ENCODE data around the gene IRS2. TPM values are rescaled to one million over a fixed set of nuclear protein-coding genes. Genes with fewer than 3 reads are reported as not detected.
"Not testable (repeated sequence)": the region's sequence is repeated elsewhere in the genome, so short reads cannot be mapped to it uniquely, and the experiment has no call there.

The IRS2 gene
- total and polyA plus RNA-seq, 7 donors = 9.3 to 40.8 (median 18.2) TPM

- Histone ChIP-seq H3K4me1 (no peaks in the 10 kb centered on the region), H3K4me3 (no peak overlapping the region), H3K9me3 (no peaks in the 10 kb centered on the region), H3K36me3 (ENCODE audit: insufficient read depth in 1 of 2, low read depth in 1 of 2) (no peaks in the 10 kb centered on the region), H3K27me3 (ENCODE audit: insufficient read depth in 3 of 3, low read length in 2 of 3) (no peaks in the 10 kb centered on the region), H3K27ac (no peak overlapping the region)
- no peak for DNase-seq
- WGBS, 3 donors = 88 to 90% (median 88%) methylated on average over 5 of the region's 5 CpGs
- no peak for ATAC-seq
- intact Hi-C loops (cut with DNase I) = no loop called here
- TF ChIP-seq CTCF (IDR thresholded peaks at IDR 0.05) = no peak
These were observed 46.7 kb upstream of the IRS2 start for GRCh38 chr13:109833071-109833470.

DNA sequence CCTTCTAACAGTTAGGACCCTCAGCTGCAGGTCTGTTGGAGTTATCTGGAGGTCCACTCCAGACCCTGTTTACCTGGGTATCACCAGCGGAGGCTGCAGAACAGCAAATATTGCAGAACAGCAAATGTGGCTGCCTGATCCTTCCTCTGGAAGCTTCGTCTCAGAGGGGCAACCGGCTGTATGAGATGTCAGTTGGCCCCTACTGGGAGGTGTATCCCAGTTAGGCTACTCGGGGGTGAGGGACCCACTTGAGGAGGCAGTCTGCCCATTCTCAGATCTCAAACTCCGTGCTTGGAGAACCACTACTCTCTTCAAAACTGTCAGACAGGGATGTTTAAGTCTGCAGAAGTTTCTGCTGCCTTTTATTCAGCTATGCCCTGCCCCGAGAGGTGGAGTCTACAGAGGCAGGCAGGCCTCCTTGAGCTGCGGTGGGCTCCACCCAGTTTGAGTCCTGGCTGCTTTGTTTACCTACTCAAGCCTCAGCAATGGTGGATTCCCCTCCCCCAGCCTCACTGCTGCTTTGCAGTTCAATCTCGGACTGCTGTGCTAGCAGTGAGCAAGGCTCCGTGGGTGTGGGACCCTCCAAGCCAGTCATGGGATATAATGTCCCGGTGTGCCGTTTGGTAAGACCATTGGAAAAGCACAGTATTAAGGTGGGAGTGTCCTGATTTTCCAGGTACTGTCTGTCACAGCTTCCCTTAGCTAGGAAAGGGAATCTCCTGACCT is 42.4 kb upstream of the IRS2 start:
- H3K27ac ChIP-seq; H3K9me3 ChIP-seq; ATAC-seq; H3K36me3 ChIP-seq (ENCODE audit: insufficient read depth in 1 of 2, low read depth in 1 of 2); H3K4me3 ChIP-seq; DNase-seq; H3K4me1 ChIP-seq; intact Hi-C loops (cut with DNase I); H3K27me3 ChIP-seq (ENCODE audit: insufficient read depth in 3 of 3, low read length in 2 of 3): not testable (repeated sequence)
- WGBS, 3 donors = 86 to 90% (median 86%) methylated on average over 11 of the region's 11 CpGs

- H3K4me1 ChIP-seq; ATAC-seq; H3K4me3 ChIP-seq; DNase-seq; H3K36me3 ChIP-seq (ENCODE audit: insufficient read depth in 1 of 2, low read depth in 1 of 2); H3K27ac ChIP-seq; H3K27me3 ChIP-seq (ENCODE audit: insufficient read depth in 3 of 3, low read length in 2 of 3); intact Hi-C loops (cut with DNase I); H3K9me3 ChIP-seq: not testable (repeated sequence)
- 90 to 93% (median 92%) methylated on average over 6 of the region's 6 CpGs for WGBS, 3 donors
These were observed 36.8 kb upstream of the IRS2 start for GRCh38 chr13:109823201-109823600.

GRCh38 chr13:109821103-109821502 is 34.7 kb upstream of the IRS2 start:
- intact Hi-C loops (cut with DNase I) = no loop called here
- 13 to 23% (median 22%) methylated on average over 3 of the region's 3 CpGs for WGBS, 3 donors

DNA sequence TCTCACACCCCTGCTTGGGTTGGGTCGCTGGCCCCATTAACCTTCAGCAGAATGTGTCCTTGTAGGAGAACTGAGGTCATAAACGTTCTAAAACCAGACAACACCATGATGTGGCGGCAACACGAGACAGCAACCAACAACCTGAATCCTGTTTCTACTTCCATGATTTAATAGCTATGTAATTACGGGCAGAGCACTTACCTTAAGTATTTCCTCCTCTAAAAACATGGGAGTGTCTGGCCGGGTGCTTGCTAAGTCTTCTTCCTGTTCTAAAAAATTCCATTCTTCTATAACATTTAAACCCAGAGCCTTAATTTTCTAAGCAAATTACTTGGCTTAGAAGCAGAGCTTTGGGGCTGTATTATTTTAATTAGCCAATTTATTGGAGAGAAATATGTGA is 33.5 kb upstream of the IRS2 start:
- Histone ChIP-seq H3K4me1 (no peaks in the 10 kb centered on the region), H3K27ac (no peak overlapping the region), H3K4me3 (no peak overlapping the region), H3K27me3 (ENCODE audit: insufficient read depth in 3 of 3, low read length in 2 of 3) (peaks cover 0 to 15% (median 0%) of the 10 kb centered on the region in 3 donors), H3K36me3 (ENCODE audit: insufficient read depth in 1 of 2, low read depth in 1 of 2) (no peaks in the 10 kb centered on the region), H3K9me3 (no peaks in the 10 kb centered on the region)
- no peak for TF ChIP-seq CTCF (IDR thresholded peaks at IDR 0.05)
- intact Hi-C loops (cut with DNase I) = no loop called here
- 58 to 63% (median 62%) methylated on average over 6 of the region's 6 CpGs for WGBS, 3 donors
- DNase-seq (no peak), ATAC-seq (no peak)

More at GRCh38 chr13:109821103-109821502, 34.7 kb upstream of the IRS2 start:
- ATAC-seq (no peak), DNase-seq (no peak)
- no peak for TF ChIP-seq CTCF (IDR thresholded peaks at IDR 0.05)
- no peak overlapping the region for H3K27ac ChIP-seq
- H3K27me3 ChIP-seq (ENCODE audit: insufficient read depth in 3 of 3, low read length in 2 of 3) = peaks cover 0 to 15% (median 0%) of the 10 kb centered on the region in 3 donors
- H3K4me1 ChIP-seq = no peaks in the 10 kb centered on the region
- H3K9me3 ChIP-seq = no peaks in the 10 kb centered on the region
- no peak overlapping the region for H3K4me3 ChIP-seq
- H3K36me3 ChIP-seq (ENCODE audit: insufficient read depth in 1 of 2, low read depth in 1 of 2) = no peaks in the 10 kb centered on the region

Measured in psoas muscle (tissue), 8 donors.